T-cell (primary cell): ENCODE data around the gene CEP250. TPM values are rescaled to one million over a fixed set of nuclear protein-coding genes. Genes with fewer than 3 reads are reported as not detected.

Experiments used
- ATAC-seq, 4 experiments: fragments of 200-7000 bp in 3 of 4; fragments of 150-1000 bp in 1 of 4; cut with Tn5 transposase; replicated peaks in 1 of 4; 1 replicate in 3 of 4; 2 replicates in 1 of 4; pipeline ENCODE4 v1.10.0; 2021; ENCODE audit warnings: moderate library complexity in 3 of 4, mild to moderate bottlenecking in 2 of 4, moderate number of reproducible peaks in 1 of 4
- CTCF ChIA-PET, 2 donors: fragments of 300-600 bp; sonication (Branson Sonifier 250); formaldehyde crosslinking; loops; one replicate each; lab custom pipeline; 2022; ENCODE audit warnings: antibody characterized with exemption in 2 of 2; lab: Charles Lee
- POLR2A ChIA-PET, 2 donors: fragments of 300-600 bp; sonication (Branson Sonifier 250); formaldehyde crosslinking; loops; one replicate each; lab custom pipeline; 2022; ENCODE audit warnings: antibody characterized with exemption in 2 of 2; lab: Charles Lee
- DNase-seq, 35 experiments: peaks; one replicate each; pipeline versions ENCODE4 v3.0.0 to v3.0.0-alpha.2; 2013 to 2023
- H3K27ac ChIP-seq: one replicate; pipeline ENCODE4 v1.5.1; 2013; ENCODE audit warnings: low read length
- H3K27me3 ChIP-seq, 2 experiments: replicated peaks in 1 of 2; 1 replicate in 1 of 2; 2 replicates in 1 of 2; pipeline versions ENCODE4 v1.6.1 to v1.7.0; 2013; ENCODE audit warnings: low read length in 1 of 2, mixed read lengths in 1 of 2; ENCODE audit not compliant: control insufficient read depth in 2 of 2, insufficient read depth in 2 of 2; ENCODE audit errors: extremely low read depth in 1 of 2
- H3K36me3 ChIP-seq, 2 donors: 1 replicate in 1 of 2; 2 replicates in 1 of 2; pipeline versions ENCODE4 v1.6.1 to v1.7.0; 2013; ENCODE audit warnings: low read length in 1 of 2; ENCODE audit not compliant: control insufficient read depth in 2 of 2, insufficient read depth in 1 of 2; ENCODE audit errors: extremely low read depth in 1 of 2
- H3K4me1 ChIP-seq, 2 experiments: 1 replicate in 1 of 2; 2 replicates in 1 of 2; pipeline versions ENCODE4 v1.6.1 to v1.7.0; 2013; ENCODE audit warnings: low read length in 2 of 2, mixed read lengths in 1 of 2; ENCODE audit not compliant: insufficient read depth in 2 of 2, control insufficient read depth in 1 of 2; ENCODE audit errors: extremely low read depth in 1 of 2
- H3K4me3 ChIP-seq, 2 donors: 1 replicate in 1 of 2; 2 replicates in 1 of 2; pipeline versions ENCODE4 v1.5.1 to v1.7.0; 2013; ENCODE audit warnings: mild to moderate bottlenecking in 2 of 2, low read length in 1 of 2, moderate library complexity in 1 of 2; ENCODE audit not compliant: control insufficient read depth in 1 of 2; ENCODE audit errors: extremely low read depth in 1 of 2
- H3K9me3 ChIP-seq: 2 replicates; pipeline ENCODE4 v1.7.0; 2013
- H3K27ac Mint-ChIP-seq, 2 donors: one replicate each; pipeline ENCODE4 v1.8.0; 2020 to 2021; ENCODE audit warnings: mild to moderate bottlenecking in 2 of 2, mixed read lengths in 2 of 2
- H3K27me3 Mint-ChIP-seq, 2 donors: one replicate each; pipeline ENCODE4 v1.8.0; 2021 to 2022; ENCODE audit warnings: mixed read lengths in 2 of 2
- H3K36me3 Mint-ChIP-seq: one replicate; pipeline ENCODE4 v1.8.0; 2021; ENCODE audit warnings: mixed read lengths
- H3K4me1 Mint-ChIP-seq, 3 donors: one replicate each; pipeline ENCODE4 v1.8.0; 2020 to 2022; ENCODE audit warnings: mixed read lengths in 3 of 3, mild to moderate bottlenecking in 1 of 3
- H3K4me3 Mint-ChIP-seq, 3 donors: one replicate each; pipeline ENCODE4 v1.8.0; 2020 to 2022; ENCODE audit warnings: mild to moderate bottlenecking in 3 of 3, mixed read lengths in 3 of 3, moderate library complexity in 3 of 3
- H3K9me3 Mint-ChIP-seq, 3 donors: one replicate each; pipeline ENCODE4 v1.8.0; 2020 to 2022; ENCODE audit warnings: mixed read lengths in 3 of 3
- WGBS: methylation state at CpG from one replicate; pipeline ENCODE4 v1.1.5; 2013; ENCODE audit warnings: missing lambda C conversion rate; ENCODE audit not compliant: insufficient coverage; 5-methylcytosine and 5-hydroxymethylcytosine counted together
- total RNA-seq, 35 experiments: library from RNA in 6 of 35; stranded (reverse) in 6 of 35; fragments of 120-200 nt in 1 of 35; gene quantifications; one replicate each; pipeline versions ENCODE4 v1.2.1 to v1.2.4 and lab custom pipeline; 2013 to 2026

CEP250 gene
- total RNA-seq, 5 donors from 2014 or later (not counting 1 experiment from before 2014, with no cell fraction given) = 45.7 to 70.7 (median 67.4) TPM

DNA sequence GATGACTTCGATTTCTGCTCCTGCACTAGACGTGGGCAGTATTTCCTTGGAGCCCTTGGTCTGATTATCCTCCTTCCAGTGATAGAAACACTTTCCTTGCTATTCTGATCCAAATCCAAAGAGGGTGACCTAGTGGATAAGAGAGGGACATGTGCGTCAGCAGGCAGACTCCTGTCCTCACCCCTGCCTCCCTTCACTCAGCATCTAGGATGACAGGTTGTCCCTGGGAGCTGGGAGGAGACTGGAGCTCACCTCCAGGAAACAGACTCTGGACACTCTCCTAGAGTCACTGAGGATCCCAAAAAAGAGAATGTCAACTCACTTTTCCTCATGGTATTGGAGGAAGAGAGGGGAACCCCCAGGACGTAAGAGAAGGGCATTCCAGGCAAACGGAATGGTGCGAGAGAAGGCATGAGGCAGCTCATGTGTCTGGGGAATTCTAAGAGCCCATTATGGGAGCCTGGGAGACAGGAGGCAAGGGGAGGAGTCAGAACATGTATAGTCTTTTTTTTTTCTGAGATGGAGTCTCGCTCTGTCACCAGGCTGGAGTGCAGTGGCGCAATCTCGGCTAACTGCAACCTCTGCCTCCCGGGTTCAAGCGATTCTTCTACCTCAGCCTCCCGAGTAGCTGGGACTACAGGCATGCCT, 71.8 kb downstream of the CEP250 start:
- H3K4me3 ChIP-seq = no peak overlapping the region
- no peaks in the 10 kb centered on the region for H3K36me3 ChIP-seq
- H3K4me3 Mint-ChIP-seq = no peak overlapping the region
- no peaks in the 10 kb centered on the region for H3K4me1 ChIP-seq
- no peaks in the 10 kb centered on the region for H3K9me3 Mint-ChIP-seq
- no peaks in the 10 kb centered on the region for H3K4me1 Mint-ChIP-seq
- no peak overlapping the region for H3K27ac Mint-ChIP-seq
- CTCF ChIA-PET = interaction anchor here in 1 of 2 donors (0.6 kb wide), 1 partner anchor 11 kb away, joined by 6 read pairs; no protein-coding TSS in a partner anchor
- H3K27ac ChIP-seq = no peak overlapping the region
- no peaks in the 10 kb centered on the region for H3K27me3 ChIP-seq
- ATAC-seq (no peak), DNase-seq (no peak)
- no peaks in the 10 kb centered on the region for H3K36me3 Mint-ChIP-seq
- POLR2A ChIA-PET = no interaction called here
- H3K27me3 Mint-ChIP-seq = no peaks in the 10 kb centered on the region
- no peaks in the 10 kb centered on the region for H3K9me3 ChIP-seq
- WGBS = 94% methylated on average over 6 of the region's 12 CpGs

GRCh38 chr20:35529552-35529951, 74.2 kb downstream of the CEP250 start, which contains the start of gene C20orf173:
Gene C20orf173 (minus strand): TSS chr20:35529652. CDS start chr20:35529373, 279 bp downstream.
- Mint-ChIP-seq H3K4me3 (no peak within 1 kb of the TSS), H3K27me3 (no peaks in the 10 kb centered on the region), H3K27ac (no peak within 1 kb of the TSS), H3K4me1 (no peaks in the 10 kb centered on the region), H3K36me3 (no peaks in the 10 kb centered on the region), H3K9me3 (no peaks in the 10 kb centered on the region)
- CTCF ChIA-PET = interaction anchor here (0.7 kb wide), 2 partner anchors 11 to 75 kb away, joined by 3 to 5 read pairs; no protein-coding TSS in a partner anchor
- H3K9me3 ChIP-seq = no peaks in the 10 kb centered on the region
- H3K4me3 ChIP-seq = no peak within 1 kb of the TSS
- H3K36me3 ChIP-seq = no peaks in the 10 kb centered on the region
- no peaks in the 10 kb centered on the region for H3K27me3 ChIP-seq
- H3K4me1 ChIP-seq = no peaks in the 10 kb centered on the region
- POLR2A ChIA-PET = interaction anchor here in 1 of 2 donors (0.6 kb wide), 1 partner anchor 13 kb away, joined by 3 read pairs; no protein-coding TSS in a partner anchor
- DNase-seq (no peak), ATAC-seq (no peak)
- H3K27ac ChIP-seq = no peak within 1 kb of the TSS
- WGBS = no CpG with 5 or more reads among the region's 2 CpGs

DNA sequence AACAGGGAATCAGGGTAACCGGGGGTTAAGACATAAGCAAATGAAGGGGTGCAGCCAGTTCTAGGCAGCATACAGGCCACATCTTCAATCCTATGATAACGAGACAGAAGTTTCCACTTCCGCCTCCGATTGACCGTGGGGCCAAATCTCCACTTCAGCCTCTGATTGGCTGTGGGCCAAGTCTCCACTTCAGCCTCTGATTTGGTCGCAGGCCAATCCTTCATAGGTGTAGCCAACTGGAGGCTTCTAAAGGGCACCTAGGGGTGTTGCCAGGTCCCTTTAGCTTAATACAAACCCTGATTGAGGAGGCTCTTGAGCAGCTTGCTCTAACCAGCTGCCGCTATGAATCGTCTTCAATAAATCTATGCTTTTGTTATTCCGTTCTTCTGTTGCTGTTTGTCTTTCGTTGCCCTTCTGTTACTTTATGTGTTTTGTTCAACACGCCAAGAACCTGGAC, 84.4 kb downstream of the CEP250 start:
- H3K4me3 Mint-ChIP-seq = peak overlapping the region in 1 of 3 donors; percentile 31

DNA sequence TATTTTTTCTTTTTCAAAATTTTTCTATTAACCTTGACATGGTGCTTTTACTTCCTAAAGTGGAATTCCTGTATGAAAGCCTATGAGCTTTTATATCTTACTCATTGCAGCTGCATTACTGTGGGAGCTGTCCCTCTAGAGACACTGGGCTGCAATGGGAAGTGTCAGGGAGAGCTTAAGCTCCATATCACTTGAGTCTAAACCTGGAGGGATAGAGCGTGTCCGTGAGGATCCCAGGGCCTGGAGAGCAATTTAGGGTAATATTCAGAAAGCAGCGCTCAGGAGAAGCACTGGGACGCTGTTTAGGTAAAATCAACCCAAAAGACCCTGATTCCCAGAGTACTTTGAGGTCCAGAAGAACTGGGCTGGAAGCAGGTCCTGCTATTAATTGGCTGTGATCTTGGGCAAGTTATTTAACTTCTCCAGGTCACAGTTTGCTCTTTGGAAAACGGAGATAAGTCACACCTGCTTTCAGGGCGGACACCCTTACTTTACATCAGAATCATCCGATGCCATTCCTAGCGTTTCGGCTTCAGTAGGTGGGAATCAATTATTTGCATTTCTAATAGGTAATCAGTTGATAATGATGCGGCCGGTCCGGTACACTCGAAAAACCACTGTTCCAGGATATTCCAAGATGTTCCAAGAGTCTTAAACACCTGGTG, 85.9 kb downstream of the CEP250 start:
- Mint-ChIP-seq H3K9me3 (no peaks in the 10 kb centered on the region), H3K36me3 (peaks cover 10% of the 10 kb centered on the region), H3K4me3 (peak overlapping the region; percentile 83 to 88 (median 86)), H3K4me1 (peaks cover 17 to 26% (median 25%) of the 10 kb centered on the region in 3 donors), H3K27me3 (no peaks in the 10 kb centered on the region), H3K27ac (peak overlapping the region in 1 of 2 donors; percentile 82)
- peaks cover 3 to 16% of the 10 kb centered on the region in 2 experiments for H3K4me1 ChIP-seq
- H3K4me3 ChIP-seq = peak overlapping the region; percentile 81 to 83
- no peak for ATAC-seq
- POLR2A ChIA-PET = no interaction called here
- no peaks in the 10 kb centered on the region for H3K27me3 ChIP-seq
- CTCF ChIA-PET = interaction anchor here in 1 of 2 donors (0.5 to 1.6 kb wide), 3 partner anchors 60 to 278 kb away, joined by 4 to 6 read pairs (median 4); no protein-coding TSS in a partner anchor
- H3K36me3 ChIP-seq = peaks cover 0 to 5% of the 10 kb centered on the region in 2 donors
- H3K9me3 ChIP-seq = no peaks in the 10 kb centered on the region
- no peak overlapping the region for H3K27ac ChIP-seq
- DNase-seq = no peak
- WGBS = 43% methylated on average over 6 of the region's 13 CpGs

More for the DNA sequence above, 84.4 kb downstream of the CEP250 start:
- CTCF ChIA-PET = interaction anchor here (0.6 kb wide), 2 partner anchors 67 to 770 kb away, joined by 3 to 5 read pairs; no protein-coding TSS in a partner anchor
- Mint-ChIP-seq H3K4me1 (peaks cover 17 to 26% (median 25%) of the 10 kb centered on the region in 3 donors), H3K27ac (no peak overlapping the region), H3K27me3 (no peaks in the 10 kb centered on the region), H3K36me3 (peaks cover 10% of the 10 kb centered on the region), H3K9me3 (no peaks in the 10 kb centered on the region)
- Histone ChIP-seq H3K4me3 (no peak overlapping the region), H3K36me3 (peaks cover 0 to 3% of the 10 kb centered on the region in 2 donors), H3K9me3 (no peaks in the 10 kb centered on the region), H3K27ac (no peak overlapping the region), H3K4me1 (peaks cover 3 to 16% of the 10 kb centered on the region in 2 experiments), H3K27me3 (no peaks in the 10 kb centered on the region)
- 79% methylated on average over 10 of the region's 11 CpGs for WGBS
- ATAC-seq (no peak), DNase-seq (peak in 9 of 35 experiments; percentile 6 to 49 (median 10))
- POLR2A ChIA-PET = no interaction called here

- H3K4me3 Mint-ChIP-seq = peak within 1 kb of the TSS; percentile 83 to 88 (median 86)
- Histone ChIP-seq H3K9me3 (no peaks in the 10 kb centered on the region), H3K4me1 (peaks cover 3 to 16% of the 10 kb centered on the region in 2 experiments), H3K27ac (peak within 1 kb of the TSS; percentile 73), H3K27me3 (no peaks in the 10 kb centered on the region), H3K4me3 (peak within 1 kb of the TSS; percentile 81 to 83), H3K36me3 (peaks cover 0 to 13% of the 10 kb centered on the region in 2 donors)
- H3K27ac Mint-ChIP-seq = peak within 1 kb of the TSS; percentile 75 to 82
- DNase-seq (peak; percentile 88 to 98 (median 94)), ATAC-seq (peak; percentile 98 to 99 (median 99))
- H3K36me3 Mint-ChIP-seq = peaks cover 10% of the 10 kb centered on the region
- WGBS = 7% methylated on average over 56 of the region's 57 CpGs
- peaks cover 17 to 26% (median 25%) of the 10 kb centered on the region in 3 donors for H3K4me1 Mint-ChIP-seq
- POLR2A ChIA-PET = interaction anchor here (0.6 kb wide), 2 partner anchors 513 to 1011 kb away, joined by 4 read pairs; no protein-coding TSS in a partner anchor
- no peaks in the 10 kb centered on the region for H3K9me3 Mint-ChIP-seq
- CTCF ChIA-PET = interaction anchor here in 1 of 2 donors (1.6 kb wide), 1 partner anchor 59 kb away, joined by 4 read pairs; no protein-coding TSS in a partner anchor
- H3K27me3 Mint-ChIP-seq = no peaks in the 10 kb centered on the region
These were observed 86.6 kb downstream of the CEP250 start, which contains the start of gene ERGIC3 for GRCh38 chr20:35541783-35542662. Gene ERGIC3 (plus strand): TSS chr20:35542078. CDS start chr20:35542098, 20 bp downstream.
